WTC11 (cell line): ENCODE measurements around the gene KCND2. TPM values are rescaled to one million over a fixed set of nuclear protein-coding genes. Genes with fewer than 3 reads are reported as not detected.

Experiments
- ATAC-seq: fragments of 200-7000 bp; cut with Tn5 transposase; 2 replicates; pipeline ENCODE4 v1.10.0; 2021; ENCODE audit warnings: mild to moderate bottlenecking, moderate library complexity
- CTCF ChIA-PET: fragments of 300-600 bp; sonication (Branson Sonifier 250); formaldehyde crosslinking; loops from one replicate; lab custom pipeline; 2021; ENCODE audit warnings: antibody characterized with exemption; lab: Charles Lee
- POLR2A ChIA-PET: fragments of 350-600 bp; sonication (Branson Sonifier 250); formaldehyde crosslinking; loops from one replicate; lab custom pipeline; 2021; ENCODE audit warnings: antibody characterized with exemption; lab: Charles Lee
- DNase-seq: peaks from one replicate; pipeline ENCODE4 v3.0.0; 2021; ENCODE audit warnings: low spot score
- H3K27ac Mint-ChIP-seq: 2 replicates; pipeline ENCODE4 v1.8.0; 2021; ENCODE audit warnings: mixed read lengths
- H3K27me3 Mint-ChIP-seq: 2 replicates; pipeline ENCODE4 v1.8.0; 2021; ENCODE audit warnings: low read depth, mild to moderate bottlenecking, moderate library complexity, mixed read lengths
- H3K36me3 Mint-ChIP-seq: 2 replicates; pipeline ENCODE4 v1.8.0; 2021; ENCODE audit warnings: mixed read lengths
- H3K4me1 Mint-ChIP-seq: 2 replicates; pipeline ENCODE4 v1.8.0; 2022; ENCODE audit warnings: mixed read lengths
- H3K4me3 Mint-ChIP-seq: 2 replicates; pipeline ENCODE4 v1.8.0; 2021; ENCODE audit warnings: mild to moderate bottlenecking, moderate library complexity, mixed read lengths
- H3K9me3 Mint-ChIP-seq: 2 replicates; pipeline ENCODE4 v1.8.0; 2021; ENCODE audit warnings: mixed read lengths
- AFF4 ChIP-seq: sonication (generic); formaldehyde crosslinking; IDR thresholded peaks from 2 replicates; pipeline ENCODE4 v1.8.1; 2023; ENCODE audit warnings: mild to moderate bottlenecking, missing genetic modification reagents, borderline replicate concordance
- ATF3 ChIP-seq: sonication (generic); formaldehyde crosslinking; conservative IDR thresholded peaks from 2 replicates; pipeline ENCODE4 v1.8.1; 2022; ENCODE audit warnings: mild to moderate bottlenecking, missing genetic modification reagents
- CBFB ChIP-seq: sonication (generic); formaldehyde crosslinking; IDR thresholded peaks from 2 replicates; pipeline ENCODE4 v1.8.1; 2022; ENCODE audit warnings: mild to moderate bottlenecking, low read depth, missing genetic modification reagents
- EMX1 ChIP-seq: fragments of 250-450 bp; sonication (Bioruptor Pico); IDR thresholded peaks from 2 replicates; pipeline ENCODE4 v1.8.0; 2021; ENCODE audit warnings: mild to moderate bottlenecking
- ETV6 ChIP-seq: sonication (generic); formaldehyde crosslinking; IDR thresholded peaks from 2 replicates; pipeline ENCODE4 v1.8.1; 2022; ENCODE audit warnings: mild to moderate bottlenecking, missing genetic modification reagents
- HMGA2 ChIP-seq: fragments of 250-450 bp; sonication (Bioruptor Pico); IDR thresholded peaks from 2 replicates; pipeline ENCODE4 v1.4.0; 2021; ENCODE audit warnings: mild to moderate bottlenecking, moderate library complexity
- JAZF1 ChIP-seq: fragments of 250-450 bp; sonication (Bioruptor Pico); IDR thresholded peaks from 2 replicates; pipeline ENCODE4 v1.9.0; 2021; ENCODE audit warnings: moderate library complexity, mild to moderate bottlenecking, inconsistent platforms
- MYBL2 ChIP-seq: sonication (generic); formaldehyde crosslinking; IDR thresholded peaks from 2 replicates; pipeline ENCODE4 v1.8.1; 2023; ENCODE audit warnings: mild to moderate bottlenecking, moderate library complexity, missing genetic modification reagents
- NR3C1 ChIP-seq: sonication (generic); formaldehyde crosslinking; conservative IDR thresholded peaks from 2 replicates; pipeline ENCODE4 v1.8.1; 2023; ENCODE audit warnings: low read depth, mild to moderate bottlenecking, missing genetic modification reagents
- OVOL2 ChIP-seq: fragments of 250-450 bp; sonication (Bioruptor Pico); IDR thresholded peaks from 2 replicates; pipeline ENCODE4 v1.9.0; 2021; ENCODE audit warnings: mild to moderate bottlenecking, borderline replicate concordance
- PREB ChIP-seq: sonication (generic); formaldehyde crosslinking; IDR thresholded peaks from 2 replicates; pipeline ENCODE4 v1.8.1; 2022; ENCODE audit warnings: mild to moderate bottlenecking, missing genetic modification reagents, moderate library complexity, borderline replicate concordance
- SMAD4 ChIP-seq: sonication (generic); formaldehyde crosslinking; IDR thresholded peaks from 2 replicates; pipeline ENCODE4 v1.8.0; 2022; ENCODE audit warnings: mild to moderate bottlenecking, missing genetic modification reagents
- TEAD4 ChIP-seq: sonication (generic); formaldehyde crosslinking; IDR thresholded peaks from 2 replicates; pipeline ENCODE4 v1.8.0; 2022; ENCODE audit warnings: mild to moderate bottlenecking, missing genetic modification reagents
- TP53 ChIP-seq: sonication (generic); formaldehyde crosslinking; IDR thresholded peaks from 2 replicates; pipeline ENCODE4 v1.8.1; 2023; ENCODE audit warnings: mild to moderate bottlenecking, missing genetic modification reagents
- ZBTB43 ChIP-seq: sonication (generic); formaldehyde crosslinking; IDR thresholded peaks from 2 replicates; pipeline ENCODE4 v1.8.1; 2023; ENCODE audit warnings: mild to moderate bottlenecking, missing genetic modification reagents
- ZMAT4 ChIP-seq: fragments of 250-450 bp; sonication (Bioruptor Pico); IDR thresholded peaks from 2 replicates; pipeline ENCODE4 v1.9.0; 2021; ENCODE audit warnings: mild to moderate bottlenecking
- ZNF121 ChIP-seq: sonication (generic); formaldehyde crosslinking; IDR thresholded peaks from 2 replicates; pipeline ENCODE4 v1.8.0; 2023; ENCODE audit warnings: missing genetic modification reagents
- ZNF138 ChIP-seq: sonication (generic); formaldehyde crosslinking; conservative IDR thresholded peaks from 2 replicates; pipeline ENCODE4 v1.8.1; 2022; ENCODE audit warnings: mild to moderate bottlenecking, moderate library complexity, missing genetic modification reagents
- ZNF219 ChIP-seq: sonication (generic); formaldehyde crosslinking; IDR thresholded peaks from 2 replicates; pipeline ENCODE4 v1.8.0; 2023; ENCODE audit warnings: missing genetic modification reagents, mild to moderate bottlenecking, borderline replicate concordance
- ZNF317 ChIP-seq: sonication (generic); formaldehyde crosslinking; IDR thresholded peaks from 2 replicates; pipeline ENCODE4 v1.8.1; 2023; ENCODE audit warnings: low read depth, mild to moderate bottlenecking, moderate library complexity, missing genetic modification reagents, borderline replicate concordance
- ZNF396 ChIP-seq: fragments of 250-450 bp; sonication (Bioruptor Pico); IDR thresholded peaks from 2 replicates; pipeline ENCODE4 v1.8.0; 2021; ENCODE audit warnings: mild to moderate bottlenecking, moderate library complexity, borderline replicate concordance
- ZNF423 ChIP-seq: fragments of 250-450 bp; sonication (Bioruptor Pico); IDR thresholded peaks from 2 replicates; pipeline ENCODE4 v2.1.2; 2022; ENCODE audit warnings: mild to moderate bottlenecking, moderate library complexity
- total RNA-seq: library from RNA; stranded (reverse); gene quantifications from 3 replicates; pipeline ENCODE4 v1.2.3, GENCODE V29; 2021
- TF ChIP-seq, protein P1 (sequence below): sonication (generic); formaldehyde crosslinking; IDR thresholded peaks from 2 replicates; pipeline ENCODE4 v1.8.1; 2023; ENCODE audit warnings: mild to moderate bottlenecking, missing genetic modification reagents, moderate library complexity
- TF ChIP-seq, protein P2 (sequence below): sonication (generic); formaldehyde crosslinking; IDR thresholded peaks from 2 replicates; pipeline ENCODE4 v1.8.0; 2022; ENCODE audit warnings: mild to moderate bottlenecking, missing genetic modification reagents
- TF ChIP-seq, protein P3 (sequence below): sonication (generic); formaldehyde crosslinking; IDR thresholded peaks from 2 replicates; pipeline ENCODE4 v1.8.1; 2022; ENCODE audit warnings: low read depth, mild to moderate bottlenecking, moderate library complexity, missing genetic modification reagents, borderline replicate concordance

KCND2 gene
- total RNA-seq, 1 experiment from 2014 or later: 4.6 TPM

DNA sequence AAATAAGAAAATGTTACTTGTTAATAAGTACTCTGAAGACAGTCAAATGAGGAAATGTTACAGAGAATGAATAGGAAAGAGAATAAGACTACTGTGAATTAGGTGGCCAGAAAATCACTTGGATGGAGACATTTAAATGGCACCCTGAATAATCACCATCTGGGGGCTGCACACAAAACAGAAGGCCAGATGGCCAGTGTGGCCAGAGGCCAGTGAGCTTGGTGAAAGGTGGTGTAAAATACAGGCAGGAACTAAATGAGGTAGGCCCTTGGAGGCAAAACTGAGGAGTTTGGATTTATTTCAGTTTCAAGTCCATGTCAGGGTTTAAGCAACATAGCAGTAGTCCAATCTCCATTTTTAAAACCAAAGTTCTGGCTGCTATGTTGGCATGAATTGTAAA is 458.3 kb downstream of the KCND2 start (continued):
- TF ChIP-seq, protein P1, sequence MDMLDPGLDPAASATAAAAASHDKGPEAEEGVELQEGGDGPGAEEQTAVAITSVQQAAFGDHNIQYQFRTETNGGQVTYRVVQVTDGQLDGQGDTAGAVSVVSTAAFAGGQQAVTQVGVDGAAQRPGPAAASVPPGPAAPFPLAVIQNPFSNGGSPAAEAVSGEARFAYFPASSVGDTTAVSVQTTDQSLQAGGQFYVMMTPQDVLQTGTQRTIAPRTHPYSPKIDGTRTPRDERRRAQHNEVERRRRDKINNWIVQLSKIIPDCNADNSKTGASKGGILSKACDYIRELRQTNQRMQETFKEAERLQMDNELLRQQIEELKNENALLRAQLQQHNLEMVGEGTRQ: no peak
- TF ChIP-seq OVOL2 (CRISPR knock-in tag) (no peak), ZNF396 (CRISPR knock-in tag) (no peak), EMX1 (no peak), ETV6 (no peak), ZNF423 (CRISPR knock-in tag) (no peak), SMAD4 (no peak), ZNF121 (CRISPR knock-in tag) (no peak), TP53 (CRISPR knock-in tag) (no peak), MYBL2 (CRISPR knock-in tag) (no peak), ZBTB43 (CRISPR knock-in tag) (no peak), ZNF219 (no peak), AFF4 (CRISPR knock-in tag) (no peak), JAZF1 (CRISPR knock-in tag) (no peak)

GRCh38 chr7:120732256-120732655 is 459.3 kb downstream of the KCND2 start:
- H3K4me1 Mint-ChIP-seq: peaks cover 12% of the 10 kb centered on the region
- H3K36me3 Mint-ChIP-seq: no peaks in the 10 kb centered on the region
- no peak overlapping the region for H3K4me3 Mint-ChIP-seq
- TF ChIP-seq NR3C1: no peak
- no peak for TF ChIP-seq ZNF138
- TF ChIP-seq TEAD4 (CRISPR knock-in tag): no peak
- H3K9me3 Mint-ChIP-seq: no peaks in the 10 kb centered on the region
- ChIA-PET POLR2A (no interaction called here), CTCF (interaction anchor here (1.6 kb wide), 1 partner anchor 60 kb away, joined by 4 read pairs; no protein-coding TSS in a partner anchor)
- no peaks in the 10 kb centered on the region for H3K27me3 Mint-ChIP-seq
- no peak for DNase-seq
- no peak for ATAC-seq
- no peak overlapping the region for H3K27ac Mint-ChIP-seq

- no peak for ATAC-seq
- TF ChIP-seq PREB (CRISPR knock-in tag) (no peak), ATF3 (CRISPR knock-in tag) (no peak), ZNF317 (CRISPR knock-in tag) (no peak), HMGA2 (no peak), ZMAT4 (no peak), TEAD4 (CRISPR knock-in tag) (no peak), TP53 (CRISPR knock-in tag) (no peak), CBFB (CRISPR knock-in tag) (no peak)
- TF ChIP-seq, protein P2, sequence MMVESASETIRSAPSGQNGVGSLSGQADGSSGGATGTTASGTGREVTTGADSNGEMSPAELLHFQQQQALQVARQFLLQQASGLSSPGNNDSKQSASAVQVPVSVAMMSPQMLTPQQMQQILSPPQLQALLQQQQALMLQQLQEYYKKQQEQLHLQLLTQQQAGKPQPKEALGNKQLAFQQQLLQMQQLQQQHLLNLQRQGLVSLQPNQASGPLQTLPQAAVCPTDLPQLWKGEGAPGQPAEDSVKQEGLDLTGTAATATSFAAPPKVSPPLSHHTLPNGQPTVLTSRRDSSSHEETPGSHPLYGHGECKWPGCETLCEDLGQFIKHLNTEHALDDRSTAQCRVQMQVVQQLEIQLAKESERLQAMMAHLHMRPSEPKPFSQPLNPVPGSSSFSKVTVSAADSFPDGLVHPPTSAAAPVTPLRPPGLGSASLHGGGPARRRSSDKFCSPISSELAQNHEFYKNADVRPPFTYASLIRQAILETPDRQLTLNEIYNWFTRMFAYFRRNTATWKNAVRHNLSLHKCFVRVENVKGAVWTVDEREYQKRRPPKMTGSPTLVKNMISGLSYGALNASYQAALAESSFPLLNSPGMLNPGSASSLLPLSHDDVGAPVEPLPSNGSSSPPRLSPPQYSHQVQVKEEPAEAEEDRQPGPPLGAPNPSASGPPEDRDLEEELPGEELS (CRISPR knock-in tag): no peak
- TF ChIP-seq, protein P3, sequence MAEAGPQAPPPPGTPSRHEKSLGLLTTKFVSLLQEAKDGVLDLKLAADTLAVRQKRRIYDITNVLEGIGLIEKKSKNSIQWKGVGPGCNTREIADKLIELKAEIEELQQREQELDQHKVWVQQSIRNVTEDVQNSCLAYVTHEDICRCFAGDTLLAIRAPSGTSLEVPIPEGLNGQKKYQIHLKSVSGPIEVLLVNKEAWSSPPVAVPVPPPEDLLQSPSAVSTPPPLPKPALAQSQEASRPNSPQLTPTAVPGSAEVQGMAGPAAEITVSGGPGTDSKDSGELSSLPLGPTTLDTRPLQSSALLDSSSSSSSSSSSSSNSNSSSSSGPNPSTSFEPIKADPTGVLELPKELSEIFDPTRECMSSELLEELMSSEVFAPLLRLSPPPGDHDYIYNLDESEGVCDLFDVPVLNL: no peak
These were observed 460.2 kb downstream of the KCND2 start for GRCh38 chr7:120733143-120733542.

More at GRCh38 chr7:120733143-120733542, 460.2 kb downstream of the KCND2 start:
- Mint-ChIP-seq H3K4me3 (no peak overlapping the region), H3K27me3 (no peaks in the 10 kb centered on the region), H3K36me3 (no peaks in the 10 kb centered on the region), H3K9me3 (no peaks in the 10 kb centered on the region), H3K4me1 (peaks cover 12% of the 10 kb centered on the region), H3K27ac (no peak overlapping the region)
- ChIA-PET CTCF (interaction anchor here (1.6 kb wide), 1 partner anchor 59 kb away, joined by 4 read pairs; no protein-coding TSS in a partner anchor), POLR2A (no interaction called here)
- DNase-seq: no peak
